ENCODE measurements around the gene SNX33.
"Not testable (repeated sequence)": the region's sequence is repeated elsewhere in the genome, so short reads cannot be mapped to it uniquely, and the experiment has no call there.

SNX33 gene

GRCh38 chr15:75661100-75661755 is 13.5 kb downstream of the SNX33 start:
- peak in 26 of 58 donors; percentile 14 to 70 (median 30) for DNase-seq

- no peak for DNase-seq
These were observed 14.0 kb downstream of the SNX33 start for GRCh38 chr15:75661756-75662140.

- no peak for DNase-seq
These were observed 15.3 kb downstream of the SNX33 start for GRCh38 chr15:75662823-75663519.

GRCh38 chr15:75663931-75664421 is 16.3 kb downstream of the SNX33 start:
- no peak for DNase-seq

- peak in 6 of 58 donors; percentile 7 to 45 (median 18) for DNase-seq
These were observed 19.2 kb downstream of the SNX33 start for GRCh38 chr15:75666823-75667501.

- no peak for DNase-seq
These were observed 21.6 kb downstream of the SNX33 start for GRCh38 chr15:75669191-75669878.

- DNase-seq = no peak
These were observed 22.1 kb downstream of the SNX33 start for GRCh38 chr15:75669879-75670212.

GRCh38 chr15:75671730-75672602 is 24.3 kb downstream of the SNX33 start:
- no peak for DNase-seq

- DNase-seq = peak in 19 of 58 donors; percentile 8 to 39 (median 19)
These were observed 25.1 kb downstream of the SNX33 start for GRCh38 chr15:75672646-75673425.

- DNase-seq = no peak
These were observed 25.9 kb downstream of the SNX33 start for GRCh38 chr15:75673426-75674235.

GRCh38 chr15:75674366-75674765 is 26.7 kb downstream of the SNX33 start:
- DNase-seq = no peak

- no peak for DNase-seq
These were observed 28.1 kb downstream of the SNX33 start for GRCh38 chr15:75675579-75676404.

GRCh38 chr15:75676688-75677464 is 29.2 kb downstream of the SNX33 start:
- no peak for DNase-seq

- DNase-seq = no peak
These were observed 30.0 kb downstream of the SNX33 start for GRCh38 chr15:75677465-75678323.

- DNase-seq = not testable (repeated sequence)
These were observed 30.6 kb downstream of the SNX33 start for GRCh38 chr15:75678324-75678690.

Data from anterior cingulate cortex (tissue), 58 donors.